ENCODE measurements around the gene ZEB2.

The ZEB2 gene

GRCh38 chr2:144376460-144376859 is 143.5 kb downstream of the ZEB2 start:
- no peak overlapping the region for H3K27ac ChIP-seq
- no peak for TF ChIP-seq CTCF (IDR thresholded peaks at IDR 0.05; ENCODE audit: low read depth, low read length, missing control alignments)
- in situ Hi-C loops (cut with HindIII; ENCODE audit: low pct_ligation_motif_present, low sequenced_read_pairs), result no loop called here
- no peaks in the 10 kb centered on the region for H3K27me3 ChIP-seq (replicated peaks)
- H3K4me3 ChIP-seq (ENCODE audit: low read depth, low read length), result no peak overlapping the region
- H3K36me3 ChIP-seq (replicated peaks), result no peaks in the 10 kb centered on the region
- no peak for DNase-seq

GRCh38 chr2:144374163-144374661 is 145.7 kb downstream of the ZEB2 start:
- no peak overlapping the region for H3K27ac ChIP-seq
- in situ Hi-C loops (cut with HindIII; ENCODE audit: low pct_ligation_motif_present, low sequenced_read_pairs), result no loop called here
- DNase-seq, result no peak

GRCh38 chr2:144372410-144373080 is 147.4 kb downstream of the ZEB2 start:
- no peak for TF ChIP-seq CTCF (IDR thresholded peaks at IDR 0.05; ENCODE audit: low read depth, low read length, missing control alignments)
- H3K36me3 ChIP-seq (replicated peaks), result no peaks in the 10 kb centered on the region
- H3K27ac ChIP-seq, result no peak overlapping the region
- H3K27me3 ChIP-seq (replicated peaks), result no peaks in the 10 kb centered on the region
- in situ Hi-C loops (cut with HindIII; ENCODE audit: low pct_ligation_motif_present, low sequenced_read_pairs), result no loop called here
- H3K4me3 ChIP-seq (ENCODE audit: low read depth, low read length), result no peak overlapping the region
- no peak for DNase-seq

More at GRCh38 chr2:144374163-144374661, 145.7 kb downstream of the ZEB2 start:
- no peaks in the 10 kb centered on the region for H3K27me3 ChIP-seq (replicated peaks)
- no peak for TF ChIP-seq CTCF (IDR thresholded peaks at IDR 0.05; ENCODE audit: low read depth, low read length, missing control alignments)
- H3K36me3 ChIP-seq (replicated peaks), result no peaks in the 10 kb centered on the region
- H3K4me3 ChIP-seq (ENCODE audit: low read depth, low read length), result no peak overlapping the region

- no peak for DNase-seq
These were observed 148.9 kb downstream of the ZEB2 start for GRCh38 chr2:144370937-144371584.

GRCh38 chr2:144369416-144369815 is 150.5 kb downstream of the ZEB2 start:
- Histone ChIP-seq H3K27me3 (replicated peaks) (no peaks in the 10 kb centered on the region), H3K27ac (no peak overlapping the region), H3K4me3 (ENCODE audit: low read depth, low read length) (no peak overlapping the region), H3K36me3 (replicated peaks) (no peaks in the 10 kb centered on the region)
- no peak for TF ChIP-seq CTCF (IDR thresholded peaks at IDR 0.05; ENCODE audit: low read depth, low read length, missing control alignments)
- in situ Hi-C loops (cut with HindIII; ENCODE audit: low pct_ligation_motif_present, low sequenced_read_pairs), result no loop called here
- no peak for DNase-seq

More at GRCh38 chr2:144370937-144371584, 148.9 kb downstream of the ZEB2 start:
- in situ Hi-C loops (cut with HindIII; ENCODE audit: low pct_ligation_motif_present, low sequenced_read_pairs), result no loop called here
- TF ChIP-seq CTCF (IDR thresholded peaks at IDR 0.05; ENCODE audit: low read depth, low read length, missing control alignments), result no peak
- H3K27ac ChIP-seq, result peak overlapping the region; percentile 34
- H3K36me3 ChIP-seq (replicated peaks), result no peaks in the 10 kb centered on the region
- H3K27me3 ChIP-seq (replicated peaks), result no peaks in the 10 kb centered on the region
- H3K4me3 ChIP-seq (ENCODE audit: low read depth, low read length), result no peak overlapping the region

Data from brain microvascular endothelial cell (primary cell).